WTC11 (cell line): ENCODE measurements around the gene RBM19. TPM values are rescaled to one million over a fixed set of nuclear protein-coding genes. Genes with fewer than 3 reads are reported as not detected.

ENCODE experiments used
- ATAC-seq: fragments of 200-7000 bp; cut with Tn5 transposase; 2 replicates; pipeline ENCODE4 v1.10.0; 2021; ENCODE audit warnings: mild to moderate bottlenecking, moderate library complexity
- CTCF ChIA-PET: fragments of 300-600 bp; sonication (Branson Sonifier 250); formaldehyde crosslinking; loops from one replicate; lab custom pipeline; 2021; ENCODE audit warnings: antibody characterized with exemption; lab: Charles Lee
- POLR2A ChIA-PET: fragments of 350-600 bp; sonication (Branson Sonifier 250); formaldehyde crosslinking; loops from one replicate; lab custom pipeline; 2021; ENCODE audit warnings: antibody characterized with exemption; lab: Charles Lee
- DNase-seq: peaks from one replicate; pipeline ENCODE4 v3.0.0; 2021; ENCODE audit warnings: low spot score
- H3K27ac Mint-ChIP-seq: 2 replicates; pipeline ENCODE4 v1.8.0; 2021; ENCODE audit warnings: mixed read lengths
- H3K27me3 Mint-ChIP-seq: 2 replicates; pipeline ENCODE4 v1.8.0; 2021; ENCODE audit warnings: low read depth, mild to moderate bottlenecking, moderate library complexity, mixed read lengths
- H3K36me3 Mint-ChIP-seq: 2 replicates; pipeline ENCODE4 v1.8.0; 2021; ENCODE audit warnings: mixed read lengths
- H3K4me1 Mint-ChIP-seq: 2 replicates; pipeline ENCODE4 v1.8.0; 2022; ENCODE audit warnings: mixed read lengths
- H3K4me3 Mint-ChIP-seq: 2 replicates; pipeline ENCODE4 v1.8.0; 2021; ENCODE audit warnings: mild to moderate bottlenecking, moderate library complexity, mixed read lengths
- H3K9me3 Mint-ChIP-seq: 2 replicates; pipeline ENCODE4 v1.8.0; 2021; ENCODE audit warnings: mixed read lengths
- CBFB ChIP-seq: sonication (generic); formaldehyde crosslinking; IDR thresholded peaks from 2 replicates; pipeline ENCODE4 v1.8.1; 2022; ENCODE audit warnings: mild to moderate bottlenecking, low read depth, missing genetic modification reagents
- ESRRA ChIP-seq: sonication (generic); formaldehyde crosslinking; IDR thresholded peaks from 2 replicates; pipeline ENCODE4 v1.8.1; 2022; ENCODE audit warnings: mild to moderate bottlenecking, missing genetic modification reagents, borderline replicate concordance
- GRHL2 ChIP-seq: fragments of 250-450 bp; sonication (Bioruptor Pico); IDR thresholded peaks from 2 replicates; pipeline ENCODE4 v1.8.0; 2022; ENCODE audit warnings: mild to moderate bottlenecking, moderate library complexity; ENCODE audit not compliant: insufficient replicate concordance, severe bottlenecking
- GTF2I ChIP-seq: fragments of 250-450 bp; sonication (Bioruptor Pico); conservative IDR thresholded peaks from 2 replicates; pipeline ENCODE4 v1.4.0; 2021; ENCODE audit warnings: mild to moderate bottlenecking
- JAZF1 ChIP-seq: fragments of 250-450 bp; sonication (Bioruptor Pico); IDR thresholded peaks from 2 replicates; pipeline ENCODE4 v1.9.0; 2021; ENCODE audit warnings: moderate library complexity, mild to moderate bottlenecking, inconsistent platforms
- JUN ChIP-seq: sonication (generic); formaldehyde crosslinking; IDR thresholded peaks from 2 replicates; pipeline ENCODE4 v1.8.0; 2023; ENCODE audit warnings: mild to moderate bottlenecking, missing genetic modification reagents
- KAT7 ChIP-seq: sonication (generic); formaldehyde crosslinking; IDR thresholded peaks from 2 replicates; pipeline ENCODE4 v1.8.1; 2023; ENCODE audit warnings: missing genetic modification reagents, mild to moderate bottlenecking, borderline replicate concordance
- NFE2L1 ChIP-seq: sonication (generic); formaldehyde crosslinking; IDR thresholded peaks from 2 replicates; pipeline ENCODE4 v1.8.1; 2023; ENCODE audit warnings: missing genetic modification reagents
- NR1H2 ChIP-seq: sonication (generic); formaldehyde crosslinking; IDR thresholded peaks from 2 replicates; pipeline ENCODE4 v1.9.0; 2021; ENCODE audit warnings: mild to moderate bottlenecking, moderate library complexity, missing genetic modification reagents
- OVOL2 ChIP-seq: fragments of 250-450 bp; sonication (Bioruptor Pico); IDR thresholded peaks from 2 replicates; pipeline ENCODE4 v1.9.0; 2021; ENCODE audit warnings: mild to moderate bottlenecking, borderline replicate concordance
- PRRX2 ChIP-seq: fragments of 250-450 bp; sonication (Bioruptor Pico); IDR thresholded peaks from 2 replicates; pipeline ENCODE4 v1.8.0; 2021; ENCODE audit warnings: mild to moderate bottlenecking
- SMAD4 ChIP-seq: sonication (generic); formaldehyde crosslinking; IDR thresholded peaks from 2 replicates; pipeline ENCODE4 v1.8.0; 2022; ENCODE audit warnings: mild to moderate bottlenecking, missing genetic modification reagents
- SOX15 ChIP-seq: fragments of 250-450 bp; sonication (Bioruptor Pico); IDR thresholded peaks from 2 replicates; pipeline ENCODE4 v1.9.0; 2021; ENCODE audit warnings: mild to moderate bottlenecking
- SP1 ChIP-seq: sonication (generic); formaldehyde crosslinking; conservative IDR thresholded peaks from 2 replicates; pipeline ENCODE4 v1.8.1; 2022; ENCODE audit warnings: missing genetic modification reagents
- TEAD1 ChIP-seq: sonication (generic); formaldehyde crosslinking; IDR thresholded peaks from 2 replicates; pipeline ENCODE4 v1.8.0; 2022; ENCODE audit warnings: mild to moderate bottlenecking, missing genetic modification reagents
- TEAD4 ChIP-seq: sonication (generic); formaldehyde crosslinking; IDR thresholded peaks from 2 replicates; pipeline ENCODE4 v1.8.0; 2022; ENCODE audit warnings: mild to moderate bottlenecking, missing genetic modification reagents
- ZNF263 ChIP-seq: sonication (generic); formaldehyde crosslinking; IDR thresholded peaks from 2 replicates; pipeline ENCODE4 v1.8.1; 2022; ENCODE audit warnings: low read depth, mild to moderate bottlenecking, moderate library complexity, missing genetic modification reagents
- ZNF416 ChIP-seq: fragments of 250-450 bp; sonication (Bioruptor Pico); IDR thresholded peaks from 2 replicates; pipeline ENCODE4 v1.9.0; 2021; ENCODE audit warnings: mild to moderate bottlenecking, inconsistent platforms
- total RNA-seq: library from RNA; stranded (reverse); gene quantifications from 3 replicates; pipeline ENCODE4 v1.2.3, GENCODE V29; 2021
- TF ChIP-seq, protein P1 (sequence below): sonication (generic); formaldehyde crosslinking; IDR thresholded peaks from 2 replicates; pipeline ENCODE4 v1.8.0; 2022; ENCODE audit warnings: mild to moderate bottlenecking, missing genetic modification reagents
- TF ChIP-seq, protein P2 (sequence below): sonication (generic); formaldehyde crosslinking; IDR thresholded peaks from 2 replicates; pipeline ENCODE4 v1.8.0; 2022; ENCODE audit warnings: missing genetic modification reagents
- TF ChIP-seq, protein P3 (sequence below): sonication (generic); formaldehyde crosslinking; IDR thresholded peaks from 2 replicates; pipeline ENCODE4 v1.8.1; 2022; ENCODE audit warnings: mild to moderate bottlenecking, moderate library complexity, missing genetic modification reagents
- TF ChIP-seq, protein P4 (sequence below): sonication (generic); formaldehyde crosslinking; IDR thresholded peaks from 2 replicates; pipeline ENCODE4 v1.8.0; 2023; ENCODE audit warnings: missing genetic modification reagents, mild to moderate bottlenecking, borderline replicate concordance
- TF ChIP-seq, protein P5 (sequence below): sonication (generic); formaldehyde crosslinking; IDR thresholded peaks from 2 replicates; pipeline ENCODE4 v1.8.1; 2022; ENCODE audit warnings: mild to moderate bottlenecking, missing genetic modification reagents, moderate library complexity, borderline replicate concordance

Gene RBM19
- total RNA-seq, 1 experiment from 2014 or later, result 60.1 TPM

DNA sequence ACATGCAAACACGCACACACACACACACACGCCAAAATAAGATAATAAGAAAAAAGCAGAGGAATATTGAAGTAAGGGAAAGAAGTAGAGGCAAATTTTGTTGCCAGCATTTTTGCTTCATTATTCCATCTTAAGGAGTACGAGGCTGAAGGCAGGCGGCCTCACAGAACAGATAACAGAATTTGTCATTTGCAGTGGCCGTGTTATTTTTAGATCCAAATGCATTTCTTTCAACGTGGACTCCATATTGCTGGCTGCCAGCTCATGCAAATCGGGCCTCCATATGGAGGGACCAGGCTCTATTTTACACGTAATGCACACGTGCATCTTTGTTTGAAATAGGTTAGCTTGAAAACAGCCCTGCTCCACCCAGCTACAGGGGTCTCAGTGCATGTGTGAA, 172.9 kb downstream of the RBM19 start:
- ChIA-PET CTCF (no interaction called here), POLR2A (no interaction called here)
- no peaks in the 10 kb centered on the region for H3K9me3 Mint-ChIP-seq
- H3K4me1 Mint-ChIP-seq, result no peaks in the 10 kb centered on the region
- no peak overlapping the region for H3K27ac Mint-ChIP-seq
- H3K27me3 Mint-ChIP-seq, result peaks cover 12% of the 10 kb centered on the region
- no peak for ATAC-seq
- H3K36me3 Mint-ChIP-seq, result no peaks in the 10 kb centered on the region
- no peak overlapping the region for H3K4me3 Mint-ChIP-seq
- DNase-seq, result no peak
- TF ChIP-seq TEAD1 (CRISPR knock-in tag), result no peak
- TF ChIP-seq, protein P1, sequence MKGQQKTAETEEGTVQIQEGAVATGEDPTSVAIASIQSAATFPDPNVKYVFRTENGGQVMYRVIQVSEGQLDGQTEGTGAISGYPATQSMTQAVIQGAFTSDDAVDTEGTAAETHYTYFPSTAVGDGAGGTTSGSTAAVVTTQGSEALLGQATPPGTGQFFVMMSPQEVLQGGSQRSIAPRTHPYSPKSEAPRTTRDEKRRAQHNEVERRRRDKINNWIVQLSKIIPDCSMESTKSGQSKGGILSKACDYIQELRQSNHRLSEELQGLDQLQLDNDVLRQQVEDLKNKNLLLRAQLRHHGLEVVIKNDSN (CRISPR knock-in tag), result no peak
- TF ChIP-seq JAZF1 (CRISPR knock-in tag), result no peak
- no peak for TF ChIP-seq GTF2I (CRISPR knock-in tag)
- TF ChIP-seq, protein P2, sequence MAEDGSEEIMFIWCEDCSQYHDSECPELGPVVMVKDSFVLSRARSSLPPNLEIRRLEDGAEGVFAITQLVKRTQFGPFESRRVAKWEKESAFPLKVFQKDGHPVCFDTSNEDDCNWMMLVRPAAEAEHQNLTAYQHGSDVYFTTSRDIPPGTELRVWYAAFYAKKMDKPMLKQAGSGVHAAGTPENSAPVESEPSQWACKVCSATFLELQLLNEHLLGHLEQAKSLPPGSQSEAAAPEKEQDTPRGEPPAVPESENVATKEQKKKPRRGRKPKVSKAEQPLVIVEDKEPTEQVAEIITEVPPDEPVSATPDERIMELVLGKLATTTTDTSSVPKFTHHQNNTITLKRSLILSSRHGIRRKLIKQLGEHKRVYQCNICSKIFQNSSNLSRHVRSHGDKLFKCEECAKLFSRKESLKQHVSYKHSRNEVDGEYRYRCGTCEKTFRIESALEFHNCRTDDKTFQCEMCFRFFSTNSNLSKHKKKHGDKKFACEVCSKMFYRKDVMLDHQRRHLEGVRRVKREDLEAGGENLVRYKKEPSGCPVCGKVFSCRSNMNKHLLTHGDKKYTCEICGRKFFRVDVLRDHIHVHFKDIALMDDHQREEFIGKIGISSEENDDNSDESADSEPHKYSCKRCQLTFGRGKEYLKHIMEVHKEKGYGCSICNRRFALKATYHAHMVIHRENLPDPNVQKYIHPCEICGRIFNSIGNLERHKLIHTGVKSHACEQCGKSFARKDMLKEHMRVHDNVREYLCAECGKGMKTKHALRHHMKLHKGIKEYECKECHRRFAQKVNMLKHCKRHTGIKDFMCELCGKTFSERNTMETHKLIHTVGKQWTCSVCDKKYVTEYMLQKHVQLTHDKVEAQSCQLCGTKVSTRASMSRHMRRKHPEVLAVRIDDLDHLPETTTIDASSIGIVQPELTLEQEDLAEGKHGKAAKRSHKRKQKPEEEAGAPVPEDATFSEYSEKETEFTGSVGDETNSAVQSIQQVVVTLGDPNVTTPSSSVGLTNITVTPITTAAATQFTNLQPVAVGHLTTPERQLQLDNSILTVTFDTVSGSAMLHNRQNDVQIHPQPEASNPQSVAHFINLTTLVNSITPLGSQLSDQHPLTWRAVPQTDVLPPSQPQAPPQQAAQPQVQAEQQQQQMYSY (CRISPR knock-in tag), result no peak
- TF ChIP-seq, protein P3, sequence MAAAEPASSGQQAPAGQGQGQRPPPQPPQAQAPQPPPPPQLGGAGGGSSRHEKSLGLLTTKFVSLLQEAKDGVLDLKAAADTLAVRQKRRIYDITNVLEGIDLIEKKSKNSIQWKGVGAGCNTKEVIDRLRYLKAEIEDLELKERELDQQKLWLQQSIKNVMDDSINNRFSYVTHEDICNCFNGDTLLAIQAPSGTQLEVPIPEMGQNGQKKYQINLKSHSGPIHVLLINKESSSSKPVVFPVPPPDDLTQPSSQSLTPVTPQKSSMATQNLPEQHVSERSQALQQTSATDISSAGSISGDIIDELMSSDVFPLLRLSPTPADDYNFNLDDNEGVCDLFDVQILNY (CRISPR knock-in tag), result no peak
- TF ChIP-seq SMAD4 (CRISPR knock-in tag), result no peak
- TF ChIP-seq SOX15 (CRISPR knock-in tag), result no peak
- no peak for TF ChIP-seq CBFB (CRISPR knock-in tag)

DNA sequence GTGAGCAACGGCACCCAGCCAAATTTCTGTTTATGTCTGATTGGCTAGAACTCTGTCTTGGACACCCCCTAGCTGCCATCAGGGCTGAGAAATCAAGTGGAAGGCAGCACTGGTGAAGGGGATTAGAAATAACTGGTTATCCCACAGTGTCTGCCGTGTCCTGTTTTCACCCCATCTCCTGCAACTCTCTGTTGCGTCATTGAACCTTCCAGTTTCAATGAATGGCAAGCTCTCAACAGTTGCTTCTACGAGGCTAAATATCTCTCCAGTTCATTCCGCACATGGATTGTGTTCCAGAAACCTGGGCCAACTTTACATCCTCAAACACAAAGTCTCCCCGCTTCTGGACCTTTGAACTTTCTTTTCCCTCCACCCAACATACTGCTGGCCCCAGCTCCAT, 173.7 kb downstream of the RBM19 start:
- ChIA-PET POLR2A (no interaction called here), CTCF (interaction anchor here (1.2 kb wide), 1 partner anchor 367 kb away, joined by 4 read pairs; no protein-coding TSS in a partner anchor)
- H3K4me1 Mint-ChIP-seq, result no peaks in the 10 kb centered on the region
- H3K9me3 Mint-ChIP-seq, result no peaks in the 10 kb centered on the region
- peaks cover 17% of the 10 kb centered on the region for H3K27me3 Mint-ChIP-seq
- TF ChIP-seq KAT7 (no peak), PRRX2 (CRISPR knock-in tag) (no peak), OVOL2 (CRISPR knock-in tag) (no peak), JUN (no peak), ESRRA (CRISPR knock-in tag) (no peak), SMAD4 (CRISPR knock-in tag) (no peak), GRHL2 (CRISPR knock-in tag) (no peak), TEAD1 (CRISPR knock-in tag) (no peak), NFE2L1 (no peak), TEAD4 (CRISPR knock-in tag) (no peak), ZNF416 (CRISPR knock-in tag) (no peak), NR1H2 (CRISPR knock-in tag) (no peak), ZNF263 (CRISPR knock-in tag) (no peak), SP1 (CRISPR knock-in tag) (no peak)
- TF ChIP-seq, protein P1 (CRISPR knock-in tag), result no peak
- TF ChIP-seq, protein P4, sequence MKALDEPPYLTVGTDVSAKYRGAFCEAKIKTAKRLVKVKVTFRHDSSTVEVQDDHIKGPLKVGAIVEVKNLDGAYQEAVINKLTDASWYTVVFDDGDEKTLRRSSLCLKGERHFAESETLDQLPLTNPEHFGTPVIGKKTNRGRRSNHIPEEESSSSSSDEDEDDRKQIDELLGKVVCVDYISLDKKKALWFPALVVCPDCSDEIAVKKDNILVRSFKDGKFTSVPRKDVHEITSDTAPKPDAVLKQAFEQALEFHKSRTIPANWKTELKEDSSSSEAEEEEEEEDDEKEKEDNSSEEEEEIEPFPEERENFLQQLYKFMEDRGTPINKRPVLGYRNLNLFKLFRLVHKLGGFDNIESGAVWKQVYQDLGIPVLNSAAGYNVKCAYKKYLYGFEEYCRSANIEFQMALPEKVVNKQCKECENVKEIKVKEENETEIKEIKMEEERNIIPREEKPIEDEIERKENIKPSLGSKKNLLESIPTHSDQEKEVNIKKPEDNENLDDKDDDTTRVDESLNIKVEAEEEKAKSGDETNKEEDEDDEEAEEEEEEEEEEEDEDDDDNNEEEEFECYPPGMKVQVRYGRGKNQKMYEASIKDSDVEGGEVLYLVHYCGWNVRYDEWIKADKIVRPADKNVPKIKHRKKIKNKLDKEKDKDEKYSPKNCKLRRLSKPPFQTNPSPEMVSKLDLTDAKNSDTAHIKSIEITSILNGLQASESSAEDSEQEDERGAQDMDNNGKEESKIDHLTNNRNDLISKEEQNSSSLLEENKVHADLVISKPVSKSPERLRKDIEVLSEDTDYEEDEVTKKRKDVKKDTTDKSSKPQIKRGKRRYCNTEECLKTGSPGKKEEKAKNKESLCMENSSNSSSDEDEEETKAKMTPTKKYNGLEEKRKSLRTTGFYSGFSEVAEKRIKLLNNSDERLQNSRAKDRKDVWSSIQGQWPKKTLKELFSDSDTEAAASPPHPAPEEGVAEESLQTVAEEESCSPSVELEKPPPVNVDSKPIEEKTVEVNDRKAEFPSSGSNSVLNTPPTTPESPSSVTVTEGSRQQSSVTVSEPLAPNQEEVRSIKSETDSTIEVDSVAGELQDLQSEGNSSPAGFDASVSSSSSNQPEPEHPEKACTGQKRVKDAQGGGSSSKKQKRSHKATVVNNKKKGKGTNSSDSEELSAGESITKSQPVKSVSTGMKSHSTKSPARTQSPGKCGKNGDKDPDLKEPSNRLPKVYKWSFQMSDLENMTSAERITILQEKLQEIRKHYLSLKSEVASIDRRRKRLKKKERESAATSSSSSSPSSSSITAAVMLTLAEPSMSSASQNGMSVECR (CRISPR knock-in tag), result no peak
- TF ChIP-seq, protein P5, sequence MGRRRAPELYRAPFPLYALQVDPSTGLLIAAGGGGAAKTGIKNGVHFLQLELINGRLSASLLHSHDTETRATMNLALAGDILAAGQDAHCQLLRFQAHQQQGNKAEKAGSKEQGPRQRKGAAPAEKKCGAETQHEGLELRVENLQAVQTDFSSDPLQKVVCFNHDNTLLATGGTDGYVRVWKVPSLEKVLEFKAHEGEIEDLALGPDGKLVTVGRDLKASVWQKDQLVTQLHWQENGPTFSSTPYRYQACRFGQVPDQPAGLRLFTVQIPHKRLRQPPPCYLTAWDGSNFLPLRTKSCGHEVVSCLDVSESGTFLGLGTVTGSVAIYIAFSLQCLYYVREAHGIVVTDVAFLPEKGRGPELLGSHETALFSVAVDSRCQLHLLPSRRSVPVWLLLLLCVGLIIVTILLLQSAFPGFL, result no peak
- no peak for ATAC-seq
- no peaks in the 10 kb centered on the region for H3K36me3 Mint-ChIP-seq
- DNase-seq, result no peak
- H3K27ac Mint-ChIP-seq, result no peak overlapping the region
- H3K4me3 Mint-ChIP-seq, result no peak overlapping the region
